Mucosa of stomach (tissue), 1 donor: ENCODE results near the gene DOK7.
"Not testable (repeated sequence)": the region's sequence is repeated elsewhere in the genome, so short reads cannot be mapped to it uniquely, and the experiment has no call there.

Source experiments
- H3K27me3 ChIP-seq: one replicate; pipeline ENCODE4 v1.7.0; 2013; ENCODE audit warnings: mild to moderate bottlenecking, low read length; ENCODE audit not compliant: control insufficient read depth, insufficient read depth
- H3K36me3 ChIP-seq: one replicate; pipeline ENCODE4 v1.7.0; 2013; ENCODE audit warnings: low read length; ENCODE audit not compliant: control insufficient read depth, insufficient read depth
- H3K4me1 ChIP-seq: one replicate; pipeline ENCODE4 v1.7.0; 2013; ENCODE audit warnings: mild to moderate bottlenecking, low read length; ENCODE audit not compliant: control insufficient read depth, insufficient read depth
- H3K4me3 ChIP-seq: one replicate; pipeline ENCODE4 v1.7.0; 2013; ENCODE audit warnings: low read length
- H3K9ac ChIP-seq: one replicate; pipeline ENCODE4 v1.7.0; 2013; ENCODE audit warnings: mild to moderate bottlenecking, low read length, moderate library complexity
- H3K9me3 ChIP-seq: one replicate; pipeline ENCODE4 v1.7.0; 2013; ENCODE audit warnings: mild to moderate bottlenecking, low read length, moderate library complexity; ENCODE audit not compliant: control insufficient read depth
- donor health status: Pancreatic carcinoma.

The DOK7 gene

DNA sequence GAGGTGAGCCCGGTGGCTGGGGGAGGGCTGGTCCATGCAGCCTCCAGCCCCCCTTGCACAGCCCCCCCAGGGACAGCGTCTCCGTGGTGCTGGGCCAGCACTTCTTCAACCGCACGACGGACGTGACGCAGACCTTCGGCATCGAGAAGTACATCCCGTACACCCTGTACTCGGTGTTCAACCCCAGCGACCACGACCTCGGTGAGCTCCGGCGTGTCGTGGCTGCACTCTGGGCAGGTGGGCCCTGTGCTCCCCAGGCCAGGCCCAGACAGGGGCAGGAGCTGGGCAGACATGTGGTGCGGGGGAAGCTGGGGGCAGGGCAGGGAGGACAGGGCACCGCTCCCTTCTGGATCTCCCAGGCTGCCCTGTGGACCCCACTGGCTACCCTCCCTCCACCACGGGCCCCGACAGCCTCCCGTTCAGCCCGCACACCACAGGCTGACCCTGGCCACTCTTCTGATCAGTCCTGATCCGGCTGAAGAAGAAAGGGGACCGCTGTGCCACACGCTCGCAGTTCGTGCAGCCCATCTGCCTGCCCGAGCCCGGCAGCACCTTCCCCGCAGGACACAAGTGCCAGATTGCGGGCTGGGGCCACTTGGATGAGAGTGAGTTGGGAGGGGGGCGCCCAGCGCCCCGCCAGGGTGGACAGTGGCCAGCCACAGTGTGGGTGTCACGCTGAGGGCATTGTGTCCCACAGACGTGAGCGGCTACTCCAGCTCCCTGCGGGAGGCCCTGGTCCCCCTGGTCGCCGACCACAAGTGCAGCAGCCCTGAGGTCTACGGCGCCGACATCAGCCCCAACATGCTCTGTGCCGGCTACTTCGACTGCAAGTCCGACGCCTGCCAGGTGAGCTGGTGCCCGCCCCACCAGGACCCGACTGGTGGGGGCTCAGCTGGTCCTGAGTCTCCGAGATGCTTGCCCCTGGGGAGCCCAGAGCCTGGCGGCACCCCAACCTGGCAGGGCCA lies 15.4 kb upstream of the DOK7 start:
- Histone ChIP-seq H3K27me3 (no peaks in the 10 kb centered on the region), H3K4me1 (peaks cover 15% of the 10 kb centered on the region), H3K9me3 (no peaks in the 10 kb centered on the region), H3K4me3 (no peak overlapping the region), H3K36me3 (no peaks in the 10 kb centered on the region), H3K9ac (no peak overlapping the region)

GRCh38 chr4:3449047-3449573 lies 14.0 kb upstream of the DOK7 start:
- Histone ChIP-seq H3K9ac (no peak overlapping the region), H3K27me3 (no peaks in the 10 kb centered on the region), H3K9me3 (no peaks in the 10 kb centered on the region), H3K36me3 (no peaks in the 10 kb centered on the region), H3K4me1 (peaks cover 15% of the 10 kb centered on the region), H3K4me3 (no peak overlapping the region)

DNA sequence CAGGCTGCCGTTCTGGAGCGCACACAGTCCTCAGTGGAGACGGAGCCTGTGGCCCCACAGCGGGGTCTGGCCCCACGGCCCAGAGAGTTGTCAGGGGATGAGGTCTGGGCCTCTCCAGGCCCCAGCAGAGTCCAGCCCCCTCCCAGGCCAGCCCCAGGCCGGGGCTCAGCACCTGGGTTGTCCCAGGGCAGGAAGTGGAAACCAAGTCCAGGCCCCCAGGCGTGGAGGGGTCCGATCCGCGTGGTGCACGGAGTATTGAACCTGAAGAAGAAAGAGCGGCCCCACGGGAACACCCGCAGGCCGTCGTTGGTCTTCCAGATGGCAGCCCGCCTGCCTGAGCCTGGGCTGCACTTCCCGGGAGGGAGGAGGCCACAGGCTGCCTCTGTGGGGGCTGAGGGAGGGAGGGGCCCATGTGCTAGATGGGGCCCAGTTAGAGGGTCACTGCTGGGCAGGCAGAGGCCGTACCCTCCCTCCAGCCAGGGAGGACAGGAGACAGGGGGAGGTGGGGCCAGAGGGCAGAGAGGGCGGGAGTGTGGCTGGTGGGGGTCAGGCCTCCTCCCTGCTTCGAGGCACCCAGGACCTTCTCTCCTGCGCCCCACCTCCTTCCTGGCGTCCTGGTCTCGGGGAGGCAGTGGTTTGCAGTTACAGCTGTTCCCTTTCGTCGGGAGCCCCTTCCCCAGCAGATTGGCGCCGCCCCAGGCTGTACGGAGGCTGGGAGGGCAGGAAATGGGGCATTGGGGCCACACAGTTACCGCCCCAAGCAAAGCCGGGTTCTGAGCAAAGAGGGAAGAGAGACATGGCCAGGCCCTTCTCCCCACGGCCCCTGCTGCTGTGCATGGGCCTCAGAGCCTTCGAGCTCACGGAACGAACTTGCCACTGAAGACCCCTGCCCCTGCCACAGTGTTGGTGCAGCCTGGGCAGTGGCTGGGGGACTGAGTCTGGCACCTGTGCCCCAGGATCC lies 13.3 kb upstream of the DOK7 start:
- H3K9me3 ChIP-seq = no peaks in the 10 kb centered on the region
- peaks cover 15% of the 10 kb centered on the region for H3K4me1 ChIP-seq

GRCh38 chr4:3450643-3451042 lies 12.5 kb upstream of the DOK7 start:
- Histone ChIP-seq H3K36me3 (no peaks in the 10 kb centered on the region), H3K9ac (no peak overlapping the region), H3K9me3 (no peaks in the 10 kb centered on the region), H3K4me1 (peaks cover 15% of the 10 kb centered on the region), H3K4me3 (no peak overlapping the region), H3K27me3 (no peaks in the 10 kb centered on the region)

More for the DNA sequence above, 13.3 kb upstream of the DOK7 start:
- Histone ChIP-seq H3K36me3 (no peaks in the 10 kb centered on the region), H3K9ac (no peak overlapping the region), H3K4me3 (no peak overlapping the region), H3K27me3 (no peaks in the 10 kb centered on the region)

- Histone ChIP-seq H3K9me3 (no peaks in the 10 kb centered on the region), H3K4me1 (peaks cover 15% of the 10 kb centered on the region)
These were observed 11.2 kb upstream of the DOK7 start for GRCh38 chr4:3451956-3452355.

DNA sequence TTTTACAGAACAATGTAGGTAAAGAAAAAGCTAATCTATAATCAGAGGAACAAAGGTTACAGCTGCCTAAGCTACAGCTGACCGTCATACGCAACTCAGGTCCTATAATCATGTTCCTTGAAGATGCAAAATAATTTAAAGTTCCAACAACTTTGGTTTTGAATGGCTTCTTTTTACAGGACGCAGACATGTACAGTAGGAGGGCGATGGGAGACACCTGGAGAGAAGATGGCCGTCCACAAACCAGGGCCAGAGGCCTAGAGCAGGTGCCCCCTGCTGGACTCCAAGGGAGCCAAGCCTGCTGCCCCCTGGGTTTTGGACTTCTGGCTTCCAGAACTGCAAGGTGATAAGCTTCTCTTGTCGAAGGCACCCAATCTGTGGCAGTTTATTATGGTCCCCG lies 10.7 kb upstream of the DOK7 start:
- no peak overlapping the region for H3K9ac ChIP-seq
- no peak overlapping the region for H3K4me3 ChIP-seq
- H3K27me3 ChIP-seq = no peaks in the 10 kb centered on the region
- no peaks in the 10 kb centered on the region for H3K36me3 ChIP-seq
- H3K9me3 ChIP-seq = no peaks in the 10 kb centered on the region
- H3K4me1 ChIP-seq = peaks cover 15% of the 10 kb centered on the region

More at GRCh38 chr4:3451956-3452355, 11.2 kb upstream of the DOK7 start:
- no peak overlapping the region for H3K4me3 ChIP-seq
- no peaks in the 10 kb centered on the region for H3K27me3 ChIP-seq
- no peaks in the 10 kb centered on the region for H3K36me3 ChIP-seq
- H3K9ac ChIP-seq = no peak overlapping the region

DNA sequence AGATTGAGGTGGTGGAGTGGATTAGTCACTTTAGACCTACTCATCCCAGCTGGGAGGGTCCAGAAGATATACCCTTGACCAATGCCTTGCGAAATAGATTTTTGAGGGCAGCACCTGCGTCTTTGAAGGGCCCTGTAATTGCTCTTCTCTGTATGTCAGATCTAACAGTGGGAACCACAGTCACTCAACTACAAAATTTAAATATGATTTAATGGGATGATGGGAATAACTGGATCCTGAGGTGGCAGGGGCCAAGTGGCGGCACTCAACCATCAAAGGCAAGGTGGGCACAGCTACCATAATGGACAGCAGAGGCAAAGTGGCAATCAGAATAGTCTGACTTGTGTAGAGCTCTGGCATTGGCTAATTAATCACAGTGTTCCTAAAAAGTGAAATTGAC lies 7.5 kb upstream of the DOK7 start:
- H3K36me3 ChIP-seq, H3K4me3 ChIP-seq, H3K9ac ChIP-seq, H3K27me3 ChIP-seq, H3K9me3 ChIP-seq: not testable (repeated sequence)
- peaks cover 16% of the 10 kb centered on the region for H3K4me1 ChIP-seq

DNA sequence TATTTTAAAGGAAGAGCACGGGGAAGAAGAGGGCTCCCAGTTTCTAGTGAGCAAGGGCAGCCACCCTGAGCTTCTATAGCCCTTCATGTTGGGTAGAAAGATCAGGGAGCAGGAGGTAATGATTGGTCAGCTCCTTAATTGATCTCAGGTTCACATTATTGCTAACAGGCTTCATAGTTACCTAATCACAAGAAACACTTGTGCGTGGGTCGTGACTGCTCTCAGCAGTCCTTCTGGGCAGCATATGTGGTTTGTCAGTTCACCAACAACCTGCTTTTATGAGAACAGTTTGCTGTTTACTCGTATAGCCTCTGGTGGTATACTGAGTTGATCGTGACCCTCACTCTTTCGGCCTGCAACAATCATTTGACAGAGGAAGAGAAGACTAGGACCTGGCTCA lies 4.7 kb upstream of the DOK7 start:
- Histone ChIP-seq H3K4me1 (peaks cover 24% of the 10 kb centered on the region), H3K4me3 (no peak overlapping the region)

GRCh38 chr4:3459156-3459555 lies 4.0 kb upstream of the DOK7 start:
- not testable (repeated sequence) for H3K4me3 ChIP-seq, H3K36me3 ChIP-seq, H3K9ac ChIP-seq, H3K9me3 ChIP-seq
- Histone ChIP-seq H3K27me3 (peaks cover 21% of the 10 kb centered on the region), H3K4me1 (peaks cover 24% of the 10 kb centered on the region)

More for the DNA sequence above, 4.7 kb upstream of the DOK7 start:
- H3K9ac ChIP-seq = no peak overlapping the region
- peaks cover 14% of the 10 kb centered on the region for H3K27me3 ChIP-seq
- no peaks in the 10 kb centered on the region for H3K36me3 ChIP-seq
- no peaks in the 10 kb centered on the region for H3K9me3 ChIP-seq

- H3K4me3 ChIP-seq = no peak overlapping the region
- no peaks in the 10 kb centered on the region for H3K9me3 ChIP-seq
- peaks cover 24% of the 10 kb centered on the region for H3K4me1 ChIP-seq
- no peak overlapping the region for H3K9ac ChIP-seq
- H3K36me3 ChIP-seq = no peaks in the 10 kb centered on the region
- H3K27me3 ChIP-seq = peaks cover 32% of the 10 kb centered on the region
These were observed 2.2 kb upstream of the DOK7 start for GRCh38 chr4:3460926-3461325.

- Histone ChIP-seq H3K9me3 (no peaks in the 10 kb centered on the region), H3K36me3 (no peaks in the 10 kb centered on the region), H3K27me3 (peaks cover 32% of the 10 kb centered on the region), H3K9ac (no peak overlapping the region), H3K4me3 (no peak overlapping the region), H3K4me1 (peaks cover 24% of the 10 kb centered on the region)
These were observed 1.4 kb upstream of the DOK7 start for GRCh38 chr4:3461515-3462291.
